HG03175 (cell line): ENCODE data around the gene SPRN.
"Not testable (repeated sequence)": the region's sequence is repeated elsewhere in the genome, so short reads cannot be mapped to it uniquely, and the experiment has no call there.

Experiments
- ATAC-seq: cut with Tn5 transposase; IDR thresholded peaks from one replicate; pipeline ENCODE4 v1.9.1; 2021; ENCODE audit warnings: mild to moderate bottlenecking, moderate library complexity; ENCODE audit not compliant: unreplicated experiment

Gene SPRN

DNA sequence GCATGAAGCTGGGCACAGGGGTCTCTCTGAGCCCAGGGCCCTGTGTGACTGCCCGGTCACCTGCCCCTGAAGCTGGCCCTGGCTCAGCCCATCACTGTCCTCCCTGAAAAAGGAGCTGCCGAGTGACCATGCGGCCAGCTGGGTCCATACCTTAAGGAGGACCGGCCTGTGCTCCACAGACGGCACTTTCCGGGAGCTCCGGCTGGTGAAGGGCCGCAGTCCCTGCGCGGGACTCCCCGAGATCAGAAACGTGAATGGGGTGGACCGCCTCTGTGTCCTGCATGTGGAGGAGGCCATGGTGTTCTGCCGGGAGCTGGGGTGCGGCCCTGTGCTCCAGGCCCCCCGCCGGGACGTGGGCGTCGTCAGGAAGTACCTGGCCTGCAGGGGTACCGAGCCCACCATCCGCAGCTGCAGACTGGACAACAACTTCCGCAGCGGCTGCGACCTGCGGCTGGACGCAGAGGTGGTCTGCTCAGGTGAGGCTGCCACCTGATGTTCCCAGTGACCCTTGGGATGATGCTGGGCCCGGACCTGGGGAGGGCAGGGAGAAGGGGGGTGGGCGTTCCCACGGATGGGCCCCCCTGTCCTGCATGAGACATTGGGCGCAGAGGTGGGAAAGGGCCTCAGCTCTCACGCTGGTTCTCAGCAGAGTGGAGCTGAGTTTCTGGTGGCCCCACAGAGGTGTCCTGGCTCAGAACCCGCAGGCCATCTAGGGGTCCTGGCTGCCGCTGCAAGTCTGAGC, 32.8 kb upstream of the SPRN start:
- ATAC-seq = no peak

DNA sequence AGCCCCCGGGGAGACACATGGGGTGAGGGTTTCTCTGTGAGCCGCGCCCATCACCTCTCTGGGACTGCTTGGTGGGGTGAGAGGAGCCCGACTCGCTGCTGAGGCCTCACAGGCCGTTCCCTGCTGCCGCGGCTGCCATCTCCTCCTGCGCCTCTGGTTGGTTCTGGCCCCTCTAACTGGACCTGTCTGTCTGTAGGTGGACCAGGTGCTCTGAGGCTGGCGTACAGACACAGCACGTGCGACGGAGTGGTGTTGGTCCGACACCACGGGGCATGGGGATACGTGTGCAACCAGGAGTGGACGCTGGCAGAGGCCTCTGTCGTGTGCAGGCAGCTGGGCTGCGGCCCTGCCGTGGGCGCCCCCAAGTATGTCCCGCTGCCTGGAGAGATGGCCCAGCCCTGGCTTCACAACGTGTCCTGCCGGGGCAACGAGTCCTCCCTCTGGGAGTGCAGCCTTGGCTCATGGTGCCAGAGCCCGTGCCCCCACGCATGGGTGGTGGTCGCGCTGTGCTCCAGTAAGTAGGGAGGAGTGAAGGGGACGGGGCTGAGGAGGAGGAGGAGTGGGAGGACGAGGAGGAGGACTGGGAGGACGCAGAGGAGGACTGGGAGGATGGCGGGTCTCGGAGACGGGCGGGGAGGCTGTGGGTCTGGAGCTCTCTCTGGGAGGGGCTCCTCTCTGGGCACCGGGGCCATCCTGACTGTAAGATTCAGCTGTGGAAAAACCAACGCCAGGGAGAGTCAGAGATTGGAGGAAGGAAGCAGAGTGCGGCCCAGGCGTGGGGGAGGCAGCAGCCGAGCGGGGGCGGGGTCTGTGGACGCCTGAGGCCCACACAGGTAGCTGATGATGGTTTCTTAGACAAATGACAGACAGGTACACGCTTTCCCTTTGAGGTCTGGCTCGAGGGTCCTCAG, 31.9 kb upstream of the SPRN start:
- no peak for ATAC-seq

DNA sequence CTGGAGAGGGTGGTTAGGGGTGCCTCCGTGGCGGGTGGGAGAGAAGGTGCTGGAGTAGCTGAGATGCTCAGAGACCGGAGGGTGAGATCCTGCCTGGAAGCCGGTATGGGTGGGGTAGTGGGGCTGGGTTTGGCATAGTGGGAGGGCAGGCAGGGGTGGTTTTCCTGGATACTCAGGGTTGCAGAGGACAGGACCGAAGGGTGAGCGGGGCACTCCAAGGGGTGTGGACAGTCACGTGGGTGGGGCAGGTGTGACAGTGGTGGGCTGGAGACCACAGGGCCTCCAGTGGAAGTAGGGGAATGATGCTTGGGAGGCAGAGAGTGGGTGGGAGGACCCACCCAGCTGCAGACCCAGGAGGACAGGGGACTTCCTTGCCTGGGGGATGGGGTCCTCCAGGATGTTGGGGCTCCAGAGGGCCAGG, 31.2 kb upstream of the SPRN start:
- no peak for ATAC-seq

DNA sequence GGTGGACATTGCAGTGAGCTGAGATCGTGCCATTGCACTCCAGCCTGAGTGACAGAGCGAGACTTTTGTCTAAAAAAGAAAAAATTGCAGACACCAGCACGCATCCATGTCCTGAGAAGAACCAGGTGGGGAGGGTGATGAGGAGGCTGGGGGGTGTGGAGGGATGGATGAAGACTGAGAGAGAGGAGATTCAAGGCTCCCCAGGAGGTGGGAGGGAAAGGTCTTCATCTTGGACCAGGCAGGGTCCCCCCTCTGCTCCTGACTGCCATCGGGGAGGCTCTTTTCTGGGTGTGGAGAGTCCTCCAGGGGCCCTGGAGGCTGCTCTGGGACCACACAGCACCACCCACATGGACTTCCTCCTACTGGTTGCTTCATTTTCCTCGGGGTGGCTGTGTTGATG, 30.8 kb upstream of the SPRN start:
- ATAC-seq = no peak

DNA sequence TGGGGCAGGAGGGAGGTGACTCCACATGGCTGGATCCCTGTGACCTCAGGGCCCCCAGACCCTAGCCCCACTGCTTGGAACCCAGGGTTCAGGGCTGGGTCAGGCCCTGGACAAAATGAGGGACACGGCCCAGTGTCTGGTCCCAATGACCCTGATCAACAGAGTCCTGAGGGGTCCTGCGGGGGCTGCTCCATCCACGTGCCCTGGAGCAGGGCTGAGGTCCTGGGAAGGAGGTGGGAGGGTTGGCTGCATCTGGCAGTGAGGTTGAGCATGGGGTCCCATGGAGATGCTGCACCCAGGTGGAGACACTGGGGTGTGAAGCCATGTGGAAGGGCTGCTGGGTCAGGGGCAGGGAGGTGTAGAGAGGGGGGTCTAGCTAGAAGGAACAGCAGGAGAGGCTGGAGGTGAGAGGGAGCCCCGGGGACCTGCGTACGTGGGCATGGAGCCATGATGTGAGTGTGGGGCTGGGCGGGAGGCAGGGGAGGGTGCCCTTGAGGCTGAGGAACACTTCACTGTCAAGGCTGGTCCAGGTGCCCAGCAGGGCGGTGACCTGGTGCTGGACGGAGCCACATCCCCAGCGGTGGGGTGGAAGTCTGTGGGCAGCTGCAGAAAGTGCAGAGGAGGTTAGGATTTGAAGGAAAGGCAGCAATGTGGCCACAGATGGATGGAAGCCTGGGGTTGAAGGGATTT, 29.9 kb upstream of the SPRN start:
- ATAC-seq = no peak

DNA sequence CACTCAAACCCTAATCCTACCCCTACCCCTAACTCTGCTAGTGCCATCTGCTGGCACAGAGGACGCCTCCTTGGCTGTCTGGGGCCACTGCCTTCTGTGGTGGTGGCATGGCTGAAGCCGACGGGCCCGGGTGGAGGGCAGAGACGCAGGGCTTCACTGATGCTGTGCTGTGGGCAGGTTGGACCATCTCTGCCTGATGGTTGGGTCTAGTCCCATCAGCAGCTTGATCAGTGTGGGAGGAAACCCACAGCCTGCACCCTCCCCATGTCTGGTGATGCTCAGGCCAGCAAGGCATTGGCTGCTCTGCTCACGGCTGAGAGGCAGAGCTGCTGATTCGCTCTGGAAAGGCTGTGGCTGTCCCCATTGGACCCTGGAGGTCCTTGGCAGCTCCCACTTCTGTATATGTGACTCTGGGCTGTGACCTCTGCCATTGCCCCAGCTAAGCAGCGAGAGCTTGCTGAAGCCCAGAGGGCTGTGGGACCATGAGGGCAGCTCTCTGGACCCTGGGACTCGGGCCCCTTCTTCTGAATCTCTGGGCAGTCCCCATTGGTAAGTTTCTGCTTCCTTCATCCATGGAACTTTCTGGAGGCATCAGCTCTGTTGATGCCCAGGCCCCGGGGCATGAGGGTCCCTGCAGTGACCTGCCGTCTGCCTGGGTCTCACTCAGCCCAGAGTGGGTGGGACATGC, 29.2 kb upstream of the SPRN start, which contains the start of gene SCART1:
Gene SCART1 (plus strand): TSS at position 430 of the 688 bp plus-strand sequence. CDS start 53 bp downstream, at position 483.
- ATAC-seq = no peak

DNA sequence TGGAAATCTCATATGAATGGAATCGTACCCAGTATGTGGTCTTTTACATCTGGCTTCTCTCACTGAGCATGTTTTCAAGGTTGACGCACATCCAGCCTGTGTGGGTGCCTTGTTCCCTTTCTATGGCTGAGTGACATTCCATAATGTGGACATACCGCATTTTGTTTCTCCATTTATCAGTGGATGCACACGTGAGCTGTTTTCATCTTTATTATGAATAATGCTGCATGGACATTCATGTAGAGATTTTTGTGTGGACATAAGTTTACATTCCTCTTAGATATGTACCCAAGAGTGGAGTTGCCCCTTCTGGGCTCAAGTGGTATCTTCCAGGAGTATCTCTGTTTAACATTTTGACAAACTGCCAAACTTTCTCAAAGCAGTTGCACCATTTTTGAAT, 28.0 kb upstream of the SPRN start:
- ATAC-seq = no peak

DNA sequence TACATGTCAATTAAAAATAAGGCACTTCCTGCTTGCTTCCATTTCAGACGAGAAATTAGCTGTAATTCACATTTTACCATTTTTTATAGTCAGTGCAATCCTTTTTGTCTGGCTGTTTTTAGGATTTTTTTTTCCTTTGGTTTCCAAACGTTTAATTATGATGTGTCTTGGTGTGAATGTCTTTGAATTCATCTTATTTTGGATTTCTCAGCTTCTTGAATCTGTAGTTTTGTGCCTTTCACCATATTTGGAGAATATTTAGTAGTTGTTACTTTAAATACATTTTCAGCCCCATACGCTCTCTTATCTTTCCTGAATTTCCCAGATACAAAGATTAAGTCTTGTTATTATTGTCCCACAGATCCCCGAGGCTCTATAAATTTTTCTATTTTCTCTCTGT, 26.9 kb upstream of the SPRN start:
- no peak for ATAC-seq

DNA sequence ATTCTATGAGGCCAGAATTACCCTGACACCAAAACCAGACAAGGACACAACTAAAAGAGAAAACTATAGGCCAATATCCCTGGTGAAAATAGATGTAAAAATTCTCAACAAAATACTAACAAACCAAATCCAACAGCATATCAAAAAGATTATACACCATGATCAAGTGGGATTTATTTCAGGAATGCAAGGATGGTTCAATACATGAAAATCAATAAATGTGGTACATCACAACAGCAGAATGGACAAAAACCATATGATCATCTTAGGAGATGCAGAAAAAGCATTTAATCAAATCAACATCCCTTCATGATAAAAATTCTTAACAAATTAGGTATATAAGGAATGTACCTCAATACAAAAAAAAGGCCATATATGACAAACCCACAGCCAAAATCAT, 23.7 kb upstream of the SPRN start:
- no peak for ATAC-seq

DNA sequence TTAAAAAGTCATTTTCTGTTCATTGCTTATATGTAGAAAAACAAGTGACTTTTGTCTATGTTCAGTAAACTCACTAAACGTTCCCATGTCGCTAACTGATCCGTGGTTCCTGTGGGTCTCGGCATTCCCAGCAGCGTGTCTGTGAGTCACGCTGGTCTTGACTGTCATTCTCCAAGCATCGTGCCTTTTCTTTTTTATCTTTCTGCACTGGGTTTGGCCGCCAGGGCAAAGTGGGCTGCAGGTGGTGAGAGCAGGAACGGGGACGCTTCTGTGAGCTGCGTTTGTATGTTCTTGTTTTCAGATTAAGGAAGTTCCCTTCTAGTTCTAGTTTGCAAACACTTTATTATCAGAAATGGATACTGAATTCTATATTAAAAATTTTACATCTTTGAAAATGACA, 22.6 kb upstream of the SPRN start:
- ATAC-seq = no peak

DNA sequence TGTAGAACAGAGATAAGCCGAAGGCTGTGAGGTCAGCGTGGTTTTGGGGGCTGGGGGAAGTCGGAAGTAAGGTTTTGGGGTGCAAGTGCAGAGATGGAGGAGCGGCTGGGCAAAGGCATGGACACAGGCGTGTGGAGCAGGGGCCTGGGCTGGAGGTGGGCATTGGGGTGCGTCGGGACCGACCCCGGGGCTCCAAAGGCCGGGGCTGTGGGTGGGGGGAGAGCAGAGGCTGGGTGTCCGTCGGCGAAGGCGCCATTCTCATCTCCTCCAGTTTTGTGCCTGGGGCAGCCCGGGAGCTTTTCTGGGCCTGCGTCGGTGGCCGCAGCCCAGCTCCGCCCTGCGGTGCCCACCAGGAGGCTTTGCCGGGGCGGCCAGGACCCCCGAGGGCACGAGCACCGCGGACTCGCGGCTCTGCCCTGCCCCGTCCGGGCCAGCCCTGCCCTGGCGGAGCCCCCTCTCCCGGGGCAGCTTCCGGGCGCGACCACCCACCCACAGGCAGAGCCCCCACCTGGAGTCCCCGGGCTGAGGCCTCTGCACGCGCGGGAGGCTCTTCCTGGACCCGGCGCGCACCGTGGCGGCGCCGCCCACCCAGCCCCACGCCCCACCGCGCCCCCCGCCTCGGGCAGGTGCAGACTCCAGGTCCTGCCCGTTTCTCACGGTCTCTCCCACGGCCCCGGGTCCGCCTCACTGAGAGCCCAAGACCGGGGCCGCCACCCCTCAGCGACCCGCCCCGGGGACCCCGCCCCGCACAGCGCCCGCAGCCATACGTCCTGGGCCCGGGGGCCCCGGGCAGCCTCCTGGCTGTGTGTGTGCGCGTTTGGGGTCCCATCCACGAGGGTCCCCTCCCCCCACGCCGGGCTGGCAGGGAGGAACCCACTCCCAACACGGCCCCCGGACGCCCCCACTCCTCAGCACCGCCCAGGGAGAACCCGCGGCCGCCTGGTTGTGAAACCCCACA, 21.6 kb upstream of the SPRN start:
- no peak for ATAC-seq

DNA sequence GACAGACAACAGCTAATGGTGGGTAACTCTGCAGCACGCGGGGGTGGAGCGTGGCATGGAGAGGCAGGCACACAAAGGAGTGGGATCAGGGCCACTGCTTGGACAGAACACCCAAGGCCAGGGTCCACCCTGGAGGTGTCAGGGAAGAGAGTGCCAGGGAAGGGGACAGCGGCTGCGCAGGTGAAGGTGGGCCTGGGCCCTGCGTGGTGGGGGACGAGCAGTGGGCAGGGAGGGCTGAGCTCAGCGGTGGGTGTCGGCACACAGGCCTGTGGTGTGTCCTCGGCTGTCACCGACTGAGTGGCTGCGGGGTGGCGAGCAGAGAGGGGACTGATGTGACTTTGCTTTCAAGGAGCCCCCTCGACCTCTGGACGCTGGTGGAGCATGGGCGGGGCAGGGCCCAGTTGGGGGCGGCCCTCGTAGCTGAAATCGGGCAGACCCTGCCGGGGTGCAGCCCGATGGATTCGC, 20.9 kb upstream of the SPRN start:
- ATAC-seq = no peak

DNA sequence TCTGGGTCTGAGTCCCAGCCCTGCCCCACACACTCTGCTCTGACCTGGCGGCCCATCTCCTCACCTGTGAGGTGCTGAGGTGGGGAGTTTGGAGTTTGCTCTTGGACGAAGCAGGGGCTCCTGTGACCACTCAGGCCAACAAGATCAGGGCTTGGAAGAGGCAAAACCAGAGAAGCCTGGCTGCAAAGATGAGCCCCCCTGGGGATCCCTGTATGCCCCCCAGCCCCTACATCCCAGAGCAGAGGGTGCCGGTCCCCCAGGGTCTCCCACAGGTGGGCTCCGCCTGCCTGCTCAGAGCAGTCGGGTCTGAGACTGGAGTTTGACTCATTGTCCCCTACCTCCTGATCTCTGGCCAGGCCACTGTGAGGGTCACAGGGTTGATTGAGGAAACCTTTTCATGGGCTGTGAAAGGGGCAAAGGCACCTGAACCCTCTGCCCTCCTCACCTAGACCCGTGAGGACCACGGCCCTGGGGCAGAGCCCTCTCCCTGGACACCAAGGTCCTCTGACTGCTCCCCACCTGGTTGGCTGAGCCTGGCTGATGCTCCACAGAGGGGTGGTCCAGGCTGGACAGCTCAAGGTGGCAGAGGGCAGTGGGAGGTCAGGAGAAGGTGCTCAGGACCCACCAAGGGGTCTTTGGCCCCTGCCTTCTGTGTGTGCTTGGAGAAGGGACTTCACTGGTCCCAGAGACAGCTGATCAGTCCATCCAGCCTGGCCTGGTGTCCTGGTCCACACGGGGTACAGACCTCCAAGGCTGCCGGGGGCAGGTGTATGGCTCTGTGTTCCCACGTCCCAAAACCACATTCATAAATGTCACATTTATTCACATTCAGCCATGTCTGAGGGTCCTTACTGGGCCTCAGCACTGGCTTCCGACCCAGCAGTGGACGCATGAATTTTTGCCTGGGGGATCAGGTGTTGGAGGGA, 20.2 kb upstream of the SPRN start:
- ATAC-seq = no peak

DNA sequence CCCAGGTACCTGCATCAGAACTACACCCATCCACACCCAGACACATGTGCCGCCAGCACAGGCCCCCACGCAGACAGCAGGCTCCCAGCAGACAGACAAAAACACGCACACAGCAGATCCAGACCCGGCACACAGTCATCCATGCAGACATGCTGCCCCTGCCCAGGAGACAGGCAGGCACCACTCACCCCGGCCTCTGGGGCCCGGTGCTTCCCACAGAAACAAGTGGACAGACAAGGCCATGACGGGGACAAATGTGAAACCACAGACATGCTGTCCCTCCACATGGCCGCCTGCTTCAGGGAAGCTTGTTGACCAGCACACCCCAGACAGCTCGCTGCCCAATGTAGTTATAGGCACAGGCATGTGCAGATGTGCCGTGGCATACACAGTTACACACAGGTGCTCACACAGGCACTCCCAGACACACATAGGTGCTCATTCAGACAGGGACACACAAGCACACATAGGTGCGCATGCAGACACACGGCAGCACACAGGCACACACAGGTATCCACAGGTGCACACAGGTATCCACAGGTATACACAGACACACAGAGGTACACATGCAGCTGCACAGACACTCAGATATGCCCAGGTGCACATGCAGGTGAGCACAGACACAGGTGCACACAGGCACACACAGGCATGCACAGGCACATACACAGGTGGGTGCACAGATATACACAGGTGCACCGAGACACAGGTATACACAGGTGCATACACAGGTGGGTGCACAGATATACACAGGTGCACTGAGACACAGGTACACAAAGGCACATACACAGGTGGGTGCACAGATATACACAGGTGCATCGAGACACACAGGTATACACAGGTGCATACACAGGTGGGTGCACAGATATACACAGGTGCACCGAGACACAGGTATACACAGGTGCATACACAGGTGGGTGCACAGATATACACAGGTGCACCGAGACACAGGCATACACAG, 18.8 kb upstream of the SPRN start:
- no peak for ATAC-seq

DNA sequence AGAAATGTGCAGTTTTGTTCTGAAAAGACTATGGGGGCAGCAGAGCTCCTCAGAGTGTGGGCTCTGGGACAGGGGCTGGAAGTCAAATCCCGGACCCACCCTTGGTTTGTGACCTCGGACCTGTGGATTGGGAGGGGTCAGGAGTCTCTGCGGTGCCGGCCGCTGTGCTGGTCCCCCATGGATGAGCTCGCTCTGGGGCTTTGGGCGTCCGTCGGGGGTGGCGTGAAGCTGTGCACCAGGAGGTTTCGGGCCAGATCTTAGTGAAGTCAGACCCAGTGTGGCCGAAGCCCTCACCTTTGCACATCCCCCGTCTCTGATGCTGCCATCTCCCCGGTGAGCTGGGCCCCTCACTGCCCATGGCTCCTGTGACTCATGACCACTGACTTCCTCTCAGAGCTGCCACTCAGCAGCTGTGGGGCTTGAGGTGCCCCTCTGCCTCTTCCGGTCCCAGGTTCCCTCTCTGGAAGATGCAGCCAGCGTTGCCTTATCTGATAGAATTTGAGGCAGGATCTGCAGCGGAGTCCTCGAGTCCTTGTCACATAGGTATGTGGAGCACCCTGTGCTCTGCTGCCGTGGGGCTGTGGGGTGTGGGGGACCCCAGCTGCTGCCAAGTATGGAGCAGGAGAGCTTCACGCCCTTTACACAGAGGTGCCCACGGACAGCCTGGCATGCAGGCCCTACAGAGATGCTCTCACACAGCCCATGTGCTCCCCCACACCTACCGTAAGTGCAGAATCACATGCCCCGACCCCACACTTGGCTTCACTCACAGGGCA, 18.0 kb upstream of the SPRN start:
- ATAC-seq = no peak

DNA sequence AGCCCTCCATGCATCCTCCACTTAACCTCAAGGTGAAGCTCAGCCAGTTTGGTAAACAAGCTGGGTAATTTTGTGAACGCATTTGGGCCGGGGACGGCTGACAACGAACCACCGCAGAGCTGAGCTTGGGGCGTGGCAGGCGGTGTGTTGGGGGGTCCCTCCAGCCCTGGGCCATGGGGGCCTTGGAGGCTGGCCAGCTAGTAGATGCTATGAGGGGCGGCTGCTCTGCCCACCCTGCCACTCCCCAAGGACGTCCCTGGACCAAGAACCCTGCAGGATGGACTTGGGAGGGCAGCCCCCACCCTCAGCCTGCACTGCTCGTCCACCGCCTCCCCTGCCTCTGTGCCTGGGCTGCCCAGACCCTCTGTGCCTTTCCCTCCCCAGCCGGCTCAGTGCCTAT, 17.4 kb upstream of the SPRN start:
- no peak for ATAC-seq

DNA sequence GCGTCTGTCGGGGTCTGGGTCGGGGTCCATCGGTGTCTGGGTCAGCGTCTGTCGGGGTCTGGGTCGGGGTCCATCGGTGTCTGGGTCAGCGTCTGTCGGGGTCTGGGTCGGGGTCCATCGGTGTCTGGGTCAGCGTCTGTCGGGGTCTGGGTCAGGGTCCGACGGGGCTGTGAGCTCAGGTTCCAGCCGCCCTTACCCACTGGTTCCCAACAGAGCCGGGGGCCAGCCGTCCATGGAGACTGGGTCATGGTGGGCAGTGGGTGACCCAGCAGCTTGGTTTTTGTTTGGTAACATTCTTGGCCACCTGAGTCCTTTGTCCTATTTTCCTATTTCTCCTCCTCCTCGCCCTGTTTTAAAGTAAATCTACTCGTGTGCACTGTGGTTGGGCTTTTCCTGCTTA, 16.9 kb upstream of the SPRN start:
- not testable (repeated sequence) for ATAC-seq
